Endodermal cell (in vitro differentiated cells): ENCODE measurements around the gene FAM120B. TPM values are rescaled to one million over a fixed set of nuclear protein-coding genes. Genes with fewer than 3 reads are reported as not detected.

ENCODE experiments used
- DNase-seq: peaks from one replicate; pipeline ENCODE4 v3.0.0-alpha.2; 2017
- H3K27ac ChIP-seq: 2 replicates; pipeline ENCODE4 v1.5.1; 2013; ENCODE audit warnings: mild to moderate bottlenecking, low read depth, low read length, moderate library complexity
- H3K27me3 ChIP-seq: 2 replicates; pipeline ENCODE4 v1.6.1; 2013; ENCODE audit warnings: mild to moderate bottlenecking, low read length, moderate library complexity; ENCODE audit not compliant: insufficient read depth, control insufficient read depth, poor library complexity, severe bottlenecking
- H3K36me3 ChIP-seq: 2 replicates; pipeline ENCODE4 v1.7.0; 2013; ENCODE audit warnings: mild to moderate bottlenecking, low read length, moderate library complexity; ENCODE audit not compliant: control insufficient read depth, insufficient read depth
- H3K4me1 ChIP-seq: one replicate; pipeline ENCODE4 v1.7.0; 2013; ENCODE audit warnings: low read length; ENCODE audit not compliant: control insufficient read depth, insufficient read depth
- H3K4me3 ChIP-seq: 2 replicates; pipeline ENCODE4 v1.5.1; 2013; ENCODE audit warnings: mild to moderate bottlenecking, low read length, moderate library complexity
- H3K9ac ChIP-seq: 2 replicates; pipeline ENCODE4 v1.6.1; 2013; ENCODE audit warnings: mild to moderate bottlenecking, low read length, moderate library complexity; ENCODE audit not compliant: poor library complexity, severe bottlenecking; ENCODE audit errors: extremely low read depth
- H3K9me3 ChIP-seq: 2 replicates; pipeline ENCODE4 v1.6.1; 2013; ENCODE audit warnings: mild to moderate bottlenecking, low read length, moderate library complexity; ENCODE audit not compliant: control insufficient read depth
- H3K27ac Mint-ChIP-seq: 2 replicates; pipeline ENCODE4 v1.8.0; 2020; ENCODE audit warnings: mixed read lengths
- H3K27me3 Mint-ChIP-seq: 2 replicates; pipeline ENCODE4 v1.8.0; 2021; ENCODE audit warnings: mild to moderate bottlenecking, mixed read lengths; ENCODE audit not compliant: insufficient read depth
- H3K36me3 Mint-ChIP-seq: 2 replicates; pipeline ENCODE4 v1.8.0; 2020; ENCODE audit warnings: low read depth, mixed read lengths
- H3K4me1 Mint-ChIP-seq: 2 replicates; pipeline ENCODE4 v1.8.0; 2020; ENCODE audit warnings: mixed read lengths
- H3K4me3 Mint-ChIP-seq: 2 replicates; pipeline ENCODE4 v1.8.0; 2020; ENCODE audit warnings: mild to moderate bottlenecking, moderate library complexity, mixed read lengths
- H3K9me3 Mint-ChIP-seq: 2 replicates; pipeline ENCODE4 v1.8.0; 2020; ENCODE audit warnings: mild to moderate bottlenecking, mixed read lengths
- WGBS, 2 experiments: methylation state at CpG; one replicate each; pipeline versions ENCODE4 v1.1.5 to v1.1.7; 2013; ENCODE audit warnings: missing lambda C conversion rate in 2 of 2, mixed read lengths in 1 of 2; ENCODE audit not compliant: insufficient coverage in 1 of 2, insufficient read length in 1 of 2; 5-methylcytosine and 5-hydroxymethylcytosine counted together
- total RNA-seq, 2 donors: library from RNA; stranded (reverse); fragmentation: NEBNext Ultra II Directional in 1 of 2; extraction: Animal tissue kit (Norgen Biotek cat#: 25700) in 1 of 2; gene quantifications; 2 replicates in 1 of 2; 3 replicates in 1 of 2; pipeline ENCODE4 v1.2.1, GENCODE V29; 2021
- TF ChIP-seq, protein P1 (sequence below): fragments of 200-600 bp; sonication (generic); conservative IDR thresholded peaks from 2 replicates; pipeline ENCODE4 v1.5.0; 2021; ENCODE audit warnings: antibody characterized with exemption, mild to moderate bottlenecking

FAM120B gene
- total RNA-seq, 2 donors from 2014 or later: 25.7 to 27.5 TPM

DNA sequence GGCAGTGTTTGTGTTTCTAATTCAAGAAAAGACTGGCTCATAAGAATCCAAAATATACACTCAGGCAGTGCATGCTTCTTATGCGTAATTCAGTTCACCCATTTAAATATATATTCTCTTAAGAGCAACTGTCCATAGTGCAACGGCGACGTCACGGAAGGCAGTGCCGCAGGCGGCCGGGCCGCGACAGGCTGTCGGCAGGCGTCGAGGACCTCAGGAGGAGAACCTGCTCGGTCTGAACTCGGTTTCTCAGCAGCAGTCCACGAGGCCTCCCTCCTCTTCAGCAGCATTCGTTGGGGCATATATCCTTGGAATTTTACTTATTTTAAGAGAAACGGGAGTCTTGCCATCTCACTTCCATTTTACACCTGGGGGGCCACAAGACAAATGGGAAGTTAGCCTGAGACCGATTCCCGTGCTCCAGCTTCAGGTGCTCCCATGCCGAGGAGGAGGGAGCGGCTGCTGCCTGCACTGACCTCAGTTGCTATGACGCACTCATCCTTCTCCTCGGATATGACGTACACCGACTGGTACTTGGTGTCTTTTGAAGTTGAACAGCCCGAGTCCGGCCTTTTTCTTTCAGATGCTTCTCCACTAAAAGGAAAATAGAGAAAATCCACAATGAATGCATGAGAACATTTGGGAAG, 23.9 kb upstream of the FAM120B start:
- Histone ChIP-seq H3K4me1 (peaks cover 16% of the 10 kb centered on the region), H3K27me3 (peaks cover 30% of the 10 kb centered on the region), H3K9ac (no peak overlapping the region), H3K9me3 (no peaks in the 10 kb centered on the region), H3K4me3 (no peak overlapping the region), H3K36me3 (no peaks in the 10 kb centered on the region), H3K27ac (no peak overlapping the region)
- no peak overlapping the region for H3K27ac Mint-ChIP-seq
- no peak for DNase-seq
- H3K27me3 Mint-ChIP-seq: peaks cover 34% of the 10 kb centered on the region
- H3K4me1 Mint-ChIP-seq: peaks cover 17% of the 10 kb centered on the region
- 92 to 95% methylated on average over 15 to 28 of the region's 28 CpGs for WGBS, 2 experiments
- TF ChIP-seq, protein P1, sequence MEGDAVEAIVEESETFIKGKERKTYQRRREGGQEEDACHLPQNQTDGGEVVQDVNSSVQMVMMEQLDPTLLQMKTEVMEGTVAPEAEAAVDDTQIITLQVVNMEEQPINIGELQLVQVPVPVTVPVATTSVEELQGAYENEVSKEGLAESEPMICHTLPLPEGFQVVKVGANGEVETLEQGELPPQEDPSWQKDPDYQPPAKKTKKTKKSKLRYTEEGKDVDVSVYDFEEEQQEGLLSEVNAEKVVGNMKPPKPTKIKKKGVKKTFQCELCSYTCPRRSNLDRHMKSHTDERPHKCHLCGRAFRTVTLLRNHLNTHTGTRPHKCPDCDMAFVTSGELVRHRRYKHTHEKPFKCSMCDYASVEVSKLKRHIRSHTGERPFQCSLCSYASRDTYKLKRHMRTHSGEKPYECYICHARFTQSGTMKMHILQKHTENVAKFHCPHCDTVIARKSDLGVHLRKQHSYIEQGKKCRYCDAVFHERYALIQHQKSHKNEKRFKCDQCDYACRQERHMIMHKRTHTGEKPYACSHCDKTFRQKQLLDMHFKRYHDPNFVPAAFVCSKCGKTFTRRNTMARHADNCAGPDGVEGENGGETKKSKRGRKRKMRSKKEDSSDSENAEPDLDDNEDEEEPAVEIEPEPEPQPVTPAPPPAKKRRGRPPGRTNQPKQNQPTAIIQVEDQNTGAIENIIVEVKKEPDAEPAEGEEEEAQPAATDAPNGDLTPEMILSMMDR: no peak
- peaks cover 4% of the 10 kb centered on the region for H3K36me3 Mint-ChIP-seq
- no peak overlapping the region for H3K4me3 Mint-ChIP-seq
- H3K9me3 Mint-ChIP-seq: no peaks in the 10 kb centered on the region

DNA sequence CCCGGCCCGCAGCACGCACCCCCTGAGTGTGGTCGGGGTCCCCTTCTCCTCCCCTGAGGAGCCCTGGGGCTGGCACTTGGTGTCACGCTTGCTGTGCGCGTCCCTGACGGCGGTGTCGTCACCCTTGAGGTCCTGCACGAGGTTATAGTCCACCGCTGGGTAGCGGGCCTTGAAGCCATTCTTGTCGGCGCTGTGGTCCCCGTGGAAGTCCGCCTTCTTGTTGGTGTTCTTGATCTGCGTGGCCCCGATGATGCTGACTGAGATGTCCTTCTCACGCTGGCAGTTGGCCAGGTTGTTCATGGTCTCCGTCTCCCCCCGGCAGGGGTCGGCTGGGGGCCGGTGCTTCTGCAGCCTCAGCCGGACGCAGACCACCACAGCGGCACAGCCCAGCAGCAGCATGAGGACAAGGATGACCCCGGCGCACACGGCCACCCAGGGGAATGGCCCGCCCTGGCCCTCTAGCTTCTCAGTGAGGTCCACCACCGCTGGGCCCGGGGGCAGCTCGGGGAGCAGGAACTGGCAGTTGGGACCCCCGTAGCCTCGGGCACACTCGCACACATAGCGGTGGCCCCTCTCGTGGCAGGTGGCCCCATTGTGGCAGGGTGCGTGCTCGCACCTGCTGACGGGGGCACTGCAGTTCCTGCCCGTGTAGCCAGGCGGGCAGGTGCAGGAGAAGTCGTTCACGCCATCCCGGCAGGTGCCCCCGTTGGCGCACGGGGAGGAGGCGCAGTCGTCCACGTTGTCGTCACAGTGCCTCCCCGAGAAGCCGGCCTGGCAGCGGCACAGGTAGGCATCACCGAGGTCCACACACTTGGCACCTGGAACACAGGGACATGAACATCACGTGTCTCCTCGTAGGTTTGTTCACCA, 23.1 kb upstream of the FAM120B start:
- Mint-ChIP-seq H3K4me1 (peaks cover 15% of the 10 kb centered on the region), H3K27ac (no peak overlapping the region), H3K36me3 (peaks cover 7% of the 10 kb centered on the region), H3K27me3 (peaks cover 42% of the 10 kb centered on the region), H3K4me3 (no peak overlapping the region), H3K9me3 (no peaks in the 10 kb centered on the region)
- H3K9me3 ChIP-seq: no peaks in the 10 kb centered on the region
- TF ChIP-seq, protein P1: no peak
- peak; percentile 24 for DNase-seq
- H3K27me3 ChIP-seq: peaks cover 38% of the 10 kb centered on the region
- no peaks in the 10 kb centered on the region for H3K36me3 ChIP-seq
- no peak overlapping the region for H3K9ac ChIP-seq
- H3K4me1 ChIP-seq: peaks cover 16% of the 10 kb centered on the region
- no peak overlapping the region for H3K27ac ChIP-seq
- 94 to 96% methylated on average over 41 to 60 of the region's 60 CpGs for WGBS, 2 experiments
- no peak overlapping the region for H3K4me3 ChIP-seq

DNA sequence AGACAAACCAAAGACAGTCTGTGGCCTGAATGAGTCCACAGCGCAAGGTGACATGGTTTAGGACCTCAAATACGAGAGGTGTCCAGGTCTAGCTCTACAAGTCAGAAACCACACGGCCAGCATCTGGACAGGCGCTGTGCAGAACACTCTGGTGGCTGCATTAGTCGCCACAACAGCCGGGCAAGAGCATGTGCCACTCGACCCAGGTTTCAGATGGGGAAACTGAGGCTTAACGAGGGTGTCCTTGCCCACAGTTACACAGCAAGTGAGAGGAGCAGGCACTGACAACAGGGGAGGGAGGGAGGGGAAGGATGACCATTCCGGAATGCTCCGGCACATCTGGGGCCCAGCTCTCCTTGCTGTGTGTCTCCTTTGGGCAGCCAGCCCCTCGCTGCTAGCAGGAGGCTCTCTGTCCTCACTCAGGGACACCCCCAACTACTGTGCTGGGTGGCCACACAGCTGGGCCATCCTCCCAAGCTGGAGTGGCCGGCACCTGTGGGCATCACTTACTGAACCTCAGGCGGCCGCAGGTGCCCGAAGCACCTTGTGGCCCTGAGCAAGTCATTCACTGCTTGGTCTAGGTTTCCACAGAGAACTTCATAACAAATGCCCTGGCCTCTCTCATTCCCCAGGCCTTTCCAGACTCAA, 22.3 kb upstream of the FAM120B start:
- peaks cover 46% of the 10 kb centered on the region for H3K27me3 ChIP-seq
- H3K27ac ChIP-seq: no peak overlapping the region
- no peak overlapping the region for H3K4me3 ChIP-seq
- H3K4me1 Mint-ChIP-seq: peaks cover 20% of the 10 kb centered on the region
- 95 to 97% methylated on average over 9 to 15 of the region's 15 CpGs for WGBS, 2 experiments
- H3K9me3 Mint-ChIP-seq: no peaks in the 10 kb centered on the region
- no peaks in the 10 kb centered on the region for H3K36me3 ChIP-seq
- H3K27me3 Mint-ChIP-seq: peaks cover 48% of the 10 kb centered on the region
- H3K9me3 ChIP-seq: no peaks in the 10 kb centered on the region
- DNase-seq: peak; percentile 38
- H3K9ac ChIP-seq: no peak overlapping the region
- peaks cover 16% of the 10 kb centered on the region for H3K4me1 ChIP-seq
- H3K36me3 Mint-ChIP-seq: peaks cover 10% of the 10 kb centered on the region
- TF ChIP-seq, protein P1: no peak
- no peak overlapping the region for H3K27ac Mint-ChIP-seq
- H3K4me3 Mint-ChIP-seq: no peak overlapping the region
